ENCODE results near the gene EIF2A. TPM values are rescaled to one million over a fixed set of nuclear protein-coding genes. Genes with fewer than 3 reads are reported as not detected.

EIF2A gene
- total RNA-seq, 6 experiments from 2014 or later: 29.8 to 89.9 (median 39.4) TPM

- Histone ChIP-seq H3K4me3 (peak within 1 kb of the TSS; percentile 63 to 82 (median 67)), H3K27me3 (no peaks in the 10 kb centered on the region), H3K9me3 (no peaks in the 10 kb centered on the region), H3K4me1 (peaks cover 0 to 23% (median 5%) of the 10 kb centered on the region in 4 donors), H3K36me3 (no peaks in the 10 kb centered on the region), H3K27ac (peak within 1 kb of the TSS; percentile 86 to 88 (median 88))
- TF ChIP-seq CTCF (IDR thresholded peaks at IDR 0.05) (peak in 3 of 4 donors; percentile 10 to 38 (median 21)), POLR2A (IDR thresholded peaks at IDR 0.05) (peak; percentile 97)
- DNase-seq (peak; percentile 94 to 95 (median 95)), ATAC-seq (peak; percentile 89 to 95 (median 92))
- intact Hi-C loops (cut with DNase I): no loop called here
- under 1% methylated on average over 42 of the region's 69 CpGs for WGBS (ENCODE audit: insufficient coverage, low coverage, low lambda C conversion rate, missing lambda C conversion rate)
Measured at GRCh38 chr3:150603153-150603979, 56.8 kb downstream of the EIF2A start, which contains the start of gene SELENOT. SELENOT (plus strand) TSS chr3:150603321; CDS start chr3:150603363, 42 bp downstream.

- 0% methylated on average over 10 of the region's 11 CpGs for WGBS (ENCODE audit: insufficient coverage, low coverage, low lambda C conversion rate, missing lambda C conversion rate)
- H3K4me1 ChIP-seq: peaks cover 0 to 23% (median 5%) of the 10 kb centered on the region in 4 donors
- ATAC-seq: peak; percentile 3 to 10 (median 6)
- no peaks in the 10 kb centered on the region for H3K36me3 ChIP-seq
- peak overlapping the region; percentile 63 to 82 (median 67) for H3K4me3 ChIP-seq
- peak overlapping the region; percentile 86 to 88 (median 88) for H3K27ac ChIP-seq
- no peaks in the 10 kb centered on the region for H3K9me3 ChIP-seq
- DNase-seq: no peak
- TF ChIP-seq POLR2A (IDR thresholded peaks at IDR 0.05) (no peak), CTCF (IDR thresholded peaks at IDR 0.05) (no peak)
- intact Hi-C loops (cut with DNase I): no loop called here
- H3K27me3 ChIP-seq: no peaks in the 10 kb centered on the region
Measured at GRCh38 chr3:150603980-150604319, 57.4 kb downstream of the EIF2A start.

DNA sequence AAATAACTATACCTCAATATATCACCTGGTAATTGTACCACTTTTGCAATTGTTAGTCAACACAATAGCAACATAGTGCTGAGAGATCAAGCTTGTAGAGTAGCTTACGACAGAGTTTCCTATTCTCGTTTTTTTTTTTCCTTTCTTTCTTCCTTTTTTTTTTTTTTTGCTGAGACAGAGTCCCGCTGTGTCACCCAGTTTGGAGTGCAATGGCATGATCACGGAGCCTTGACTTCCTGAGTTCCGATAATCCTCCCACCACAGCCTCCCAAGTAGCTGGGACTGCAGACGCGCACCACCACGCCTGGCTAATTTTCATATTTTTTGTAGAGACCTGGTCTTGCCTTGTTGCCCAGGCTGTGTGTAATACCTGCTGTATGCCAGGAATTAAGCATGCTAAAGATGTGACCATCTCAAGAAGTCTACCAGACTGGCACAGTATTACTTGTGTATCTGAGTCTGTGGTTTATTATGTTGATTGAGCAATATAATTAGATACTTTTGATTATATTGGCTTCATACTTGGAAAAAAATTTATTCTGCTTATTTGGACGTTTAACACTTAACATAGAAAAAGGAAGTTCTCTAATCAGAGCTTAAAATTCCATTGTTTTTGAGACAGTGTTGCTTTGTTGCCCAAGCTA lies 59.5 kb downstream of the EIF2A start:
- H3K4me1 ChIP-seq: peaks cover 0 to 34% (median 5%) of the 10 kb centered on the region in 4 donors
- H3K4me3 ChIP-seq: no peak overlapping the region
- no peaks in the 10 kb centered on the region for H3K9me3 ChIP-seq
- ATAC-seq: no peak
- intact Hi-C loops (cut with DNase I): no loop called here
- DNase-seq: no peak
- no peaks in the 10 kb centered on the region for H3K27me3 ChIP-seq
- TF ChIP-seq CTCF (IDR thresholded peaks at IDR 0.05) (no peak), POLR2A (IDR thresholded peaks at IDR 0.05) (no peak)
- no peaks in the 10 kb centered on the region for H3K36me3 ChIP-seq
- WGBS (ENCODE audit: insufficient coverage, low coverage, low lambda C conversion rate, missing lambda C conversion rate): 68% methylated on average over 9 of the region's 9 CpGs
- no peak overlapping the region for H3K27ac ChIP-seq

DNA sequence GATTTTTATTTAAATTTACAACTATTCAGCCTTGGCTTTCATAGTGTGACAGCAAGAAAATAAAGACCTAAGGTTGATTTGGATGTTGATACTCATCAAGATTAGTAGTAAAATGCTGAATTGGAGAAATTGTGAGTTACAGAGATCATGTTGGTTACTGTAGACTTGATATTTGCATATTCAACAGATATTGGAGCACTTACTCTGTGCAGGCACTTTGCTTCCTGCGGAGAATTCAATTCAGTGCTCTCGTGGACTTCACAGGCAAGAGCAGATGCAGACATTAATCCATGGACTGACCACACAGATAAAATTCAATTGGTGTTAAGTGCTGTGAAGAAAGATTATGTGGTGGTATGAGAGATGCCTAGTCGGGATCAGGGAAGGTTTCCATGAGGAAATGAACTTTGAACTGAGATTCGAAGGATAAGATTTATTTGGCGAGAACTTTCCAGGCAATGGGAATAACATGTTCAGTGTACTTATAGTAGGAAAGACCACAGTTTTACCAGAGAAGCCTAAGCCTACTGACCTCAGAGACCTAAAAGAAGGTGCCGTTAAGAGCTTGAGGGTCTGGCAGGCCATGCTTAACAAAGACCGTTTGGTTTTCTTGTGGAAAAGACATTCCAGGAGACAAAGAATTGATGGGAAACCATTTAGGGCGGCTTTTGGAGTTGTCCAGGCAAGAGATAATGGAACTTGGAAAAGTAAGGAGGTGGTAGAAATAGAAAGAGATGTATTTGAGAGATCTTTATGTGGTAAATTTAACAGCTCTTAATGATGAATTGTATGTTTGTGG lies 60.9 kb downstream of the EIF2A start:
- Histone ChIP-seq H3K27me3 (no peaks in the 10 kb centered on the region), H3K27ac (no peak overlapping the region), H3K9me3 (no peaks in the 10 kb centered on the region), H3K4me1 (peaks cover 0 to 36% (median 5%) of the 10 kb centered on the region in 4 donors), H3K36me3 (peaks cover 0 to 10% (median 0%) of the 10 kb centered on the region in 4 donors), H3K4me3 (no peak overlapping the region)
- ATAC-seq (no peak), DNase-seq (no peak)
- intact Hi-C loops (cut with DNase I): no loop called here
- WGBS (ENCODE audit: insufficient coverage, low coverage, low lambda C conversion rate, missing lambda C conversion rate): 72% methylated on average over 8 of the region's 8 CpGs
- TF ChIP-seq CTCF (IDR thresholded peaks at IDR 0.05) (no peak), POLR2A (IDR thresholded peaks at IDR 0.05) (no peak)
